Measurements from ENCODE around the gene MAP1LC3B2.

Gene MAP1LC3B2

GRCh38 chr12:116615141-116615861 is 56.1 kb downstream of the MAP1LC3B2 start:
- DNase-seq (ENCODE audit: low spot score) = no peak

- DNase-seq (ENCODE audit: low spot score) = no peak
These were observed 57.5 kb downstream of the MAP1LC3B2 start for GRCh38 chr12:116616536-116617248.

GRCh38 chr12:116619246-116619645 is 60.1 kb downstream of the MAP1LC3B2 start:
- DNase-seq (ENCODE audit: low spot score) = no peak

GRCh38 chr12:116620124-116620491 is 60.9 kb downstream of the MAP1LC3B2 start:
- DNase-seq (ENCODE audit: low spot score) = no peak

GRCh38 chr12:116620492-116621191 is 61.5 kb downstream of the MAP1LC3B2 start:
- no peak for DNase-seq (ENCODE audit: low spot score)

GRCh38 chr12:116621194-116621593 is 62.0 kb downstream of the MAP1LC3B2 start:
- no peak for DNase-seq (ENCODE audit: low spot score)

GRCh38 chr12:116624516-116624915 is 65.3 kb downstream of the MAP1LC3B2 start:
- DNase-seq (ENCODE audit: low spot score) = no peak

GRCh38 chr12:116626153-116626552 is 67.0 kb downstream of the MAP1LC3B2 start:
- DNase-seq (ENCODE audit: low spot score) = no peak
